ENCODE data around the gene BRD3. TPM values are rescaled to one million over a fixed set of nuclear protein-coding genes. Genes with fewer than 3 reads are reported as not detected.

Gene BRD3
- total and polyA plus RNA-seq, 11 donors: 10.3 to 37.3 (median 27.5) TPM

DNA sequence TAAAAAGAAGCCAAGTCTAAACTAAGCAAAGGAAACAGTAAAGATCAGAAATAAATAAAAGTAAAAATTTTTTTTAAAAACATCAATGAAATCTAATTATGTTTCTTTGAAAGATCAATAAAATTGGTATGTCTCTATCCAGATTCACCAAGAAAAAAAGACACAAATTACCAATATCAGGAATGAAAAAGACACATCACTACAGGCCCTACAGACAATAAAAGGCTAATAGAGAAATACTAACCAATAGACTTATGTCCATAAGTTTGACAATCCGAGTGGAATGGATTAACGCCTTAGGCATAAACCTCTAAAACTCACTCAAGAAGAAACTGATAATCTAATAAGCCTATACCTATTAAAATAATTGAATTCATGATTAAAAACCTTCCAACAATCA, 30.2 kb downstream of the BRD3 start:
- Histone ChIP-seq H3K36me3 (peaks cover 3 to 99% (median 90%) of the 10 kb centered on the region in 9 donors), H3K9me3 (peaks cover 0 to 27% (median 10%) of the 10 kb centered on the region in 12 donors), H3K4me3 (no peak overlapping the region), H3K27me3 (no peaks in the 10 kb centered on the region), H3K27ac (no peak overlapping the region), H3K4me1 (peaks cover 0 to 4% (median 0%) of the 10 kb centered on the region in 12 donors)
- TF ChIP-seq, protein P1, sequence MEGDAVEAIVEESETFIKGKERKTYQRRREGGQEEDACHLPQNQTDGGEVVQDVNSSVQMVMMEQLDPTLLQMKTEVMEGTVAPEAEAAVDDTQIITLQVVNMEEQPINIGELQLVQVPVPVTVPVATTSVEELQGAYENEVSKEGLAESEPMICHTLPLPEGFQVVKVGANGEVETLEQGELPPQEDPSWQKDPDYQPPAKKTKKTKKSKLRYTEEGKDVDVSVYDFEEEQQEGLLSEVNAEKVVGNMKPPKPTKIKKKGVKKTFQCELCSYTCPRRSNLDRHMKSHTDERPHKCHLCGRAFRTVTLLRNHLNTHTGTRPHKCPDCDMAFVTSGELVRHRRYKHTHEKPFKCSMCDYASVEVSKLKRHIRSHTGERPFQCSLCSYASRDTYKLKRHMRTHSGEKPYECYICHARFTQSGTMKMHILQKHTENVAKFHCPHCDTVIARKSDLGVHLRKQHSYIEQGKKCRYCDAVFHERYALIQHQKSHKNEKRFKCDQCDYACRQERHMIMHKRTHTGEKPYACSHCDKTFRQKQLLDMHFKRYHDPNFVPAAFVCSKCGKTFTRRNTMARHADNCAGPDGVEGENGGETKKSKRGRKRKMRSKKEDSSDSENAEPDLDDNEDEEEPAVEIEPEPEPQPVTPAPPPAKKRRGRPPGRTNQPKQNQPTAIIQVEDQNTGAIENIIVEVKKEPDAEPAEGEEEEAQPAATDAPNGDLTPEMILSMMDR (IDR thresholded peaks at IDR 0.05): no peak
- no peak for TF ChIP-seq POLR2A (IDR thresholded peaks at IDR 0.05)
- DNase-seq (no peak), ATAC-seq (no peak)
- intact Hi-C loops (cut with DNase I): no loop called here
- WGBS, 4 donors: 98 to 99% (median 98%) methylated on average over 2 of the region's 2 CpGs

GRCh38 chr9:134036130-134036529, 31.7 kb downstream of the BRD3 start:
- intact Hi-C loops (cut with DNase I): no loop called here
- ATAC-seq (no peak), DNase-seq (no peak)
- Histone ChIP-seq H3K27me3 (no peaks in the 10 kb centered on the region), H3K4me1 (peaks cover 0 to 4% (median 0%) of the 10 kb centered on the region in 12 donors), H3K9me3 (peaks cover 0 to 27% (median 10%) of the 10 kb centered on the region in 12 donors), H3K36me3 (peaks cover 5 to 100% (median 93%) of the 10 kb centered on the region in 9 donors), H3K27ac (no peak overlapping the region), H3K4me3 (no peak overlapping the region)
- 92 to 95% (median 94%) methylated on average over 14 to 16 of the region's 16 CpGs for WGBS, 4 donors
- no peak for TF ChIP-seq POLR2A (IDR thresholded peaks at IDR 0.05)
- TF ChIP-seq, protein P1 (IDR thresholded peaks at IDR 0.05): no peak

GRCh38 chr9:134035041-134036039, 32.5 kb downstream of the BRD3 start:
- H3K27me3 ChIP-seq: no peaks in the 10 kb centered on the region
- intact Hi-C loops (cut with DNase I): no loop called here
- H3K4me3 ChIP-seq: no peak overlapping the region
- ATAC-seq: peak in 1 of 4 donors; percentile 17
- DNase-seq: peak in 1 of 5 donors; percentile 25
- H3K36me3 ChIP-seq: peaks cover 5 to 100% (median 93%) of the 10 kb centered on the region in 9 donors
- no peak for TF ChIP-seq POLR2A (IDR thresholded peaks at IDR 0.05)
- TF ChIP-seq, protein P1 (IDR thresholded peaks at IDR 0.05): no peak
- H3K9me3 ChIP-seq: peaks cover 0 to 27% (median 10%) of the 10 kb centered on the region in 12 donors
- WGBS, 4 donors: 90 to 97% (median 93%) methylated on average over 23 to 28 of the region's 28 CpGs
- no peak overlapping the region for H3K27ac ChIP-seq
- H3K4me1 ChIP-seq: no peaks in the 10 kb centered on the region

Measured in heart left ventricle (tissue), 16 donors.